Endothelial cell of umbilical vein (primary cell): ENCODE measurements around the gene UBR4. TPM values are rescaled to one million over a fixed set of nuclear protein-coding genes. Genes with fewer than 3 reads are reported as not detected.

Source experiments
- BruUV-seq: library from RNA; stranded (reverse); fragments of 400-500 nt; replicated peaks from 2 replicates; lab custom pipeline; 2021; lab: Mats Ljungman, UMichigan
- CTCF ChIA-PET: fragments of 300-600, 350-600 bp; sonication (Branson Sonifier 250); formaldehyde crosslinking; loops from one replicate; lab custom pipeline; 2021; ENCODE audit warnings: antibody characterized with exemption, inconsistent platforms; lab: Charles Lee
- POLR2A ChIA-PET: fragments of 300-600, 350-600 bp; sonication (Branson Sonifier 250); formaldehyde crosslinking; loops from one replicate; lab custom pipeline; 2021; ENCODE audit warnings: antibody characterized with exemption, inconsistent platforms; lab: Charles Lee
- DNase-seq: peaks from one replicate; pipeline ENCODE4 v3.0.0-alpha.2; 2011; ENCODE audit warnings: low read depth, low spot score
- FAIRE-seq: peaks from 2 replicates; lab custom pipeline; 2011; peaks lifted over from hg19 to GRCh38; lab: Jason Lieb, UNC
- H2AFZ ChIP-seq: 2 replicates; pipeline ENCODE4 v1.6.0; 2012; ENCODE audit warnings: low read depth, low read length, control low read depth, inconsistent platforms
- H3K27ac ChIP-seq: 2 replicates; pipeline ENCODE4 v1.5.1; 2011; ENCODE audit warnings: low read depth, mild to moderate bottlenecking, control low read depth, low read length, moderate library complexity; ENCODE audit not compliant: insufficient read depth
- H3K27me3 ChIP-seq, 2 experiments: 2 replicates each; pipeline versions ENCODE4 v1.6.0 to v1.6.1; 2011; ENCODE audit warnings: low read length in 2 of 2, mixed read lengths in 1 of 2; ENCODE audit not compliant: control insufficient read depth in 2 of 2, insufficient read depth in 2 of 2
- H3K36me3 ChIP-seq, 2 experiments: 2 replicates in 1 of 2; 3 replicates in 1 of 2; pipeline ENCODE4 v1.5.1; 2011; ENCODE audit warnings: low read length in 2 of 2, mild to moderate bottlenecking in 1 of 2, moderate library complexity in 1 of 2; ENCODE audit not compliant: control insufficient read depth in 2 of 2, insufficient read depth in 2 of 2; ENCODE audit errors: extremely low read depth in 1 of 2
- H3K4me1 ChIP-seq: 3 replicates; pipeline ENCODE4 v1.5.1; 2011; ENCODE audit warnings: mild to moderate bottlenecking, low read length; ENCODE audit not compliant: control insufficient read depth, insufficient read depth; ENCODE audit errors: extremely low read depth
- H3K4me2 ChIP-seq: 2 replicates; pipeline ENCODE4 v1.6.1; 2011; ENCODE audit warnings: low read length, control low read depth, mixed read lengths; ENCODE audit not compliant: insufficient read depth
- H3K4me3 ChIP-seq, 3 experiments: fragments of 200-600 bp in 1 of 3; sonication (generic), shearing (Covaris generic) in 1 of 3; replicated peaks in 1 of 3; 2 replicates each; pipeline ENCODE4 v1.5.1; 2011 to 2016; ENCODE audit warnings: control low read depth in 3 of 3, low read length in 3 of 3, mild to moderate bottlenecking in 2 of 3, inconsistent platforms in 1 of 3, low read depth in 1 of 3, moderate library complexity in 1 of 3; ENCODE audit not compliant: insufficient read depth in 1 of 3
- H3K79me2 ChIP-seq: 2 replicates; pipeline ENCODE4 v1.6.0; 2012; ENCODE audit warnings: low read length, inconsistent platforms; ENCODE audit not compliant: control insufficient read depth, insufficient read depth
- H3K9ac ChIP-seq: replicated peaks from 2 replicates; pipeline ENCODE3; 2011; ENCODE audit warnings: low read length, control low read depth; ENCODE audit not compliant: insufficient read depth; ENCODE audit errors: extremely low read depth
- H3K9me1 ChIP-seq: replicated peaks from 3 replicates; pipeline ENCODE4 v1.6.0; 2011; ENCODE audit warnings: mild to moderate bottlenecking, low read length; ENCODE audit not compliant: control insufficient read depth, insufficient read depth; ENCODE audit errors: extremely low read depth
- H3K9me3 ChIP-seq: replicated peaks from 2 replicates; pipeline ENCODE4 v1.5.1; 2012; ENCODE audit warnings: low read length, inconsistent platforms; ENCODE audit not compliant: control insufficient read depth, insufficient read depth
- H4K20me1 ChIP-seq: replicated peaks from 2 replicates; pipeline ENCODE3; 2011; ENCODE audit warnings: mild to moderate bottlenecking, low read length; ENCODE audit not compliant: control insufficient read depth, insufficient read depth; ENCODE audit errors: extremely low read depth
- EZH2 ChIP-seq: IDR thresholded peaks from 2 replicates; pipeline ENCODE4 v1.6.1; 2012; ENCODE audit warnings: borderline replicate concordance, low read depth, mild to moderate bottlenecking, moderate library complexity, low read length, inconsistent platforms; ENCODE audit not compliant: severe bottlenecking
- FOS ChIP-seq: IDR thresholded peaks from 2 replicates; pipeline ENCODE4 v1.6.1; 2011; ENCODE audit warnings: mild to moderate bottlenecking, low read length, moderate library complexity, borderline replicate concordance; ENCODE audit not compliant: insufficient read depth
- GATA2 ChIP-seq: IDR thresholded peaks from 2 replicates; pipeline ENCODE4 v1.7.0; 2011; ENCODE audit warnings: low read depth, mild to moderate bottlenecking, moderate library complexity, mixed read lengths, low read length; ENCODE audit not compliant: insufficient read length, insufficient read depth
- JUN ChIP-seq: IDR thresholded peaks from 2 replicates; pipeline ENCODE4 v1.6.1; 2011; ENCODE audit warnings: borderline replicate concordance, low read depth; ENCODE audit not compliant: insufficient read length, insufficient read depth
- MYC ChIP-seq: IDR thresholded peaks from one replicate; pipeline ENCODE4 v1.6.1; 2011; ENCODE audit warnings: mild to moderate bottlenecking, low read depth, low read length
- POLR2A ChIP-seq: IDR thresholded peaks from 2 replicates; pipeline ENCODE4 v1.6.1; 2012; ENCODE audit warnings: low read depth, mild to moderate bottlenecking, control low read depth, low read length
- POLR2AphosphoS5 ChIP-seq: IDR thresholded peaks from 2 replicates; pipeline ENCODE4 v1.6.1; 2012; ENCODE audit warnings: low read depth, mild to moderate bottlenecking, control low read depth, low read length, moderate library complexity; ENCODE audit not compliant: insufficient read depth
- dilution Hi-C: fragments of 300-500 bp; cut with MboI; formaldehyde crosslinking; loops from one replicate; pipeline ENCODE4 v1.15.0; 2019; ENCODE audit warnings: low sequenced_read_pairs; ENCODE audit not compliant: extremely low pct_ligation_motif_present
- intact Hi-C: fragments of 100-400 bp; cut with micrococcal nuclease; formaldehyde crosslinking; loops from one replicate; pipeline ENCODE4 v1.10.0; 2022
- polyA plus RNA-seq, 4 experiments: library from polyadenylated mRNA; depleted of rRNA in 3 of 4; stranded (reverse) in 3 of 4; unstranded in 1 of 4; fragments of >200 nt; gene quantifications; 2 replicates each; pipeline versions ENCODE4 v1.2.1 to v1.2.3, GENCODE V29; 2011 to 2012; ENCODE audit warnings: missing spikeins in 1 of 4
- total RNA-seq: library from RNA; stranded (reverse); gene quantifications from 2 replicates; pipeline ENCODE4 v1.2.3, GENCODE V29; 2021
- TF ChIP-seq, protein P1 (sequence below): IDR thresholded peaks from 2 replicates; pipeline ENCODE4 v1.6.1; 2011; ENCODE audit not compliant: insufficient read depth, insufficient read length
- TF ChIP-seq, protein P2 (sequence below), 2 donors: IDR thresholded peaks; 1 replicate in 1 of 2; 2 replicates in 1 of 2; pipeline ENCODE4 v1.5.1; 2011; ENCODE audit warnings: low read length in 2 of 2, mild to moderate bottlenecking in 2 of 2, moderate library complexity in 2 of 2, control low read depth in 1 of 2, inconsistent platforms in 1 of 2, low read depth in 1 of 2; ENCODE audit not compliant: insufficient read depth in 1 of 2; ENCODE audit errors: extremely low read depth in 1 of 2

Gene UBR4
- total and polyA plus RNA-seq, 2 donors (not counting 3 experiments of a cell fraction or from before 2014, with no cell fraction given), result 125 to 150 TPM

DNA sequence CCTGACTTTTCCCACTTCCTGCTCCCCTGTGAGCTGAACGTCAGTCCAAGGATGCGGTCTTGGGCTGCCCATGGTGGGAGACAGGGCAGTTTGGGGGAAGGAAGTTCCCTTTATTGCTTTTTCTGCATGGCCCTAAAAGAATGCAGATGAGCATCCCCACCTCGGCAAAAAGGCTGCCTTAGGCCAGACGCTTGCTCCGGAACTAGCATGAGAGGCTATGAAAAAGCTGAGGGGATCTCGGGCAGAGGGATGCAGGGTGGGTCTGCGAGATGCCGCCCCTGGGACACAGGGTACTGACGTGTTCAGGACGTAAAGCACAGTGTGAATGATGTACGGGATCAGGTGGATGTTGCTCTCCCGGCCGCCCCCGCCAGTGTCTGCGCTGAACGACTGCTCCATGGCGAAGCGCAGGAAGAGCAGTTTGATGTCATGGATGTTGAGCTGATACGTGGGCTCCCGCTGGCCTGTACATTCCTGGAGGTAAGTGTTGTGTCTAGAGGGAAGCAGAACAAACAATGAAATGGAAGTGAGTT is 125.8 kb downstream of the UBR4 start:
- FAIRE-seq, result peak; percentile 31
- H3K9ac ChIP-seq, result no peak overlapping the region

More for the DNA sequence above, 125.8 kb downstream of the UBR4 start:
- Histone ChIP-seq H3K36me3 (peaks cover 15 to 67% of the 10 kb centered on the region in 2 experiments), H3K4me3 (no peak overlapping the region), H3K9me3 (no peaks in the 10 kb centered on the region), H4K20me1 (no peaks in the 10 kb centered on the region), H3K9me1 (no peaks in the 10 kb centered on the region), H3K27ac (peak overlapping the region; percentile 84), H3K27me3 (no peaks in the 10 kb centered on the region), H3K79me2 (no peaks in the 10 kb centered on the region), H3K4me1 (peaks cover 42% of the 10 kb centered on the region), H3K4me2 (no peak overlapping the region), H2AFZ (no peak overlapping the region)
- dilution Hi-C loops, result no loop called here
- DNase-seq, result no peak
- intact Hi-C loops, result loop anchor here (5.0 kb wide), 2 partner anchors 112 to 487 kb away; no protein-coding TSS in a partner anchor
- no TSS peak for BruUV-seq
- POLR2A ChIA-PET, result no interaction called here
- CTCF ChIA-PET, result interaction anchor here (1.6 to 8.2 kb wide), 5 partner anchors 10 to 200 kb away, joined by 3 to 59 read pairs (median 22); no protein-coding TSS in a partner anchor
- no peak for TF ChIP-seq POLR2AphosphoS5
- TF ChIP-seq EZH2, result no peak
- no peak for TF ChIP-seq JUN
- TF ChIP-seq, protein P1, sequence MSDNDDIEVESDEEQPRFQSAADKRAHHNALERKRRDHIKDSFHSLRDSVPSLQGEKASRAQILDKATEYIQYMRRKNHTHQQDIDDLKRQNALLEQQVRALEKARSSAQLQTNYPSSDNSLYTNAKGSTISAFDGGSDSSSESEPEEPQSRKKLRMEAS, result no peak
- TF ChIP-seq GATA2, result no peak
- no peak for TF ChIP-seq FOS
- TF ChIP-seq, protein P2, sequence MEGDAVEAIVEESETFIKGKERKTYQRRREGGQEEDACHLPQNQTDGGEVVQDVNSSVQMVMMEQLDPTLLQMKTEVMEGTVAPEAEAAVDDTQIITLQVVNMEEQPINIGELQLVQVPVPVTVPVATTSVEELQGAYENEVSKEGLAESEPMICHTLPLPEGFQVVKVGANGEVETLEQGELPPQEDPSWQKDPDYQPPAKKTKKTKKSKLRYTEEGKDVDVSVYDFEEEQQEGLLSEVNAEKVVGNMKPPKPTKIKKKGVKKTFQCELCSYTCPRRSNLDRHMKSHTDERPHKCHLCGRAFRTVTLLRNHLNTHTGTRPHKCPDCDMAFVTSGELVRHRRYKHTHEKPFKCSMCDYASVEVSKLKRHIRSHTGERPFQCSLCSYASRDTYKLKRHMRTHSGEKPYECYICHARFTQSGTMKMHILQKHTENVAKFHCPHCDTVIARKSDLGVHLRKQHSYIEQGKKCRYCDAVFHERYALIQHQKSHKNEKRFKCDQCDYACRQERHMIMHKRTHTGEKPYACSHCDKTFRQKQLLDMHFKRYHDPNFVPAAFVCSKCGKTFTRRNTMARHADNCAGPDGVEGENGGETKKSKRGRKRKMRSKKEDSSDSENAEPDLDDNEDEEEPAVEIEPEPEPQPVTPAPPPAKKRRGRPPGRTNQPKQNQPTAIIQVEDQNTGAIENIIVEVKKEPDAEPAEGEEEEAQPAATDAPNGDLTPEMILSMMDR (IDR thresholded peaks at IDR 0.05; ENCODE audit: extremely low read depth in 1 of 2, insufficient read depth in 1 of 2, low read depth in 1 of 2, low read length in 2 of 2), result no peak
- no peak for TF ChIP-seq MYC
- no peak for TF ChIP-seq POLR2A
